ENCODE data around the gene GTPBP4. TPM values are rescaled to one million over a fixed set of nuclear protein-coding genes. Genes with fewer than 3 reads are reported as not detected.

The GTPBP4 gene
- total RNA-seq, 1 experiment from 2014 or later: 142 TPM

GRCh38 chr10:955127-955819 lies 33.0 kb upstream of the GTPBP4 start:
- CTCF ChIA-PET: interaction anchor here (0.6 kb wide), 1 partner anchor 51 kb away, joined by 4 read pairs; no protein-coding TSS in a partner anchor
- H3K4me1 Mint-ChIP-seq (ENCODE audit: insufficient read depth, unreplicated experiment): no peaks in the 10 kb centered on the region
- POLR2A ChIA-PET: interaction anchor here (0.5 kb wide), 1 partner anchor 12 kb away, joined by 4 read pairs; no protein-coding TSS in a partner anchor
- H3K4me3 Mint-ChIP-seq (ENCODE audit: unreplicated experiment): no peak overlapping the region
- TF ChIP-seq CTCF (IDR thresholded peaks at IDR 0.05; ENCODE audit: unreplicated experiment): no peak
- BruUV-seq (replicated peaks): no TSS peak
- intact Hi-C loops (cut with micrococcal nuclease): no loop called here
- no peaks in the 10 kb centered on the region for H3K36me3 Mint-ChIP-seq (ENCODE audit: insufficient read depth, unreplicated experiment)
- no peak overlapping the region for H3K27ac Mint-ChIP-seq (ENCODE audit: low read depth, unreplicated experiment)
- no peaks in the 10 kb centered on the region for H3K9me3 Mint-ChIP-seq (ENCODE audit: unreplicated experiment)
- peaks cover 29% of the 10 kb centered on the region for H3K27me3 Mint-ChIP-seq (ENCODE audit: insufficient read depth, unreplicated experiment)
- no peak for DNase-seq (ENCODE audit: unreplicated experiment)

GRCh38 chr10:955820-956217 lies 32.4 kb upstream of the GTPBP4 start:
- no peaks in the 10 kb centered on the region for H3K36me3 Mint-ChIP-seq (ENCODE audit: insufficient read depth, unreplicated experiment)
- BruUV-seq (replicated peaks): no TSS peak
- H3K9me3 Mint-ChIP-seq (ENCODE audit: unreplicated experiment): no peaks in the 10 kb centered on the region
- intact Hi-C loops (cut with micrococcal nuclease): no loop called here
- no peak overlapping the region for H3K27ac Mint-ChIP-seq (ENCODE audit: low read depth, unreplicated experiment)
- H3K4me1 Mint-ChIP-seq (ENCODE audit: insufficient read depth, unreplicated experiment): no peaks in the 10 kb centered on the region
- ChIA-PET CTCF (interaction anchor here (0.6 kb wide), 1 partner anchor 51 kb away, joined by 4 read pairs; no protein-coding TSS in a partner anchor), POLR2A (interaction anchor here (0.5 kb wide), 1 partner anchor 11 kb away, joined by 4 read pairs; no protein-coding TSS in a partner anchor)
- no peak for TF ChIP-seq CTCF (IDR thresholded peaks at IDR 0.05; ENCODE audit: unreplicated experiment)
- no peak for DNase-seq (ENCODE audit: unreplicated experiment)
- peaks cover 23% of the 10 kb centered on the region for H3K27me3 Mint-ChIP-seq (ENCODE audit: insufficient read depth, unreplicated experiment)
- no peak overlapping the region for H3K4me3 Mint-ChIP-seq (ENCODE audit: unreplicated experiment)

GRCh38 chr10:958106-958505 lies 30.1 kb upstream of the GTPBP4 start:
- Mint-ChIP-seq H3K27ac (ENCODE audit: low read depth, unreplicated experiment) (no peak overlapping the region), H3K36me3 (ENCODE audit: insufficient read depth, unreplicated experiment) (no peaks in the 10 kb centered on the region), H3K27me3 (ENCODE audit: insufficient read depth, unreplicated experiment) (peaks cover 16% of the 10 kb centered on the region), H3K9me3 (ENCODE audit: unreplicated experiment) (no peaks in the 10 kb centered on the region), H3K4me3 (ENCODE audit: unreplicated experiment) (no peak overlapping the region), H3K4me1 (ENCODE audit: insufficient read depth, unreplicated experiment) (no peaks in the 10 kb centered on the region)
- CTCF ChIA-PET: no interaction called here
- intact Hi-C loops (cut with micrococcal nuclease): no loop called here
- no peak for DNase-seq (ENCODE audit: unreplicated experiment)
- TF ChIP-seq CTCF (IDR thresholded peaks at IDR 0.05; ENCODE audit: unreplicated experiment): no peak
- POLR2A ChIA-PET: interaction anchor here (1.0 kb wide), 1 partner anchor 20 kb away, joined by 3 read pairs; no protein-coding TSS in a partner anchor
- BruUV-seq (replicated peaks): no TSS peak

GRCh38 chr10:958856-959255 lies 29.4 kb upstream of the GTPBP4 start:
- no peaks in the 10 kb centered on the region for H3K9me3 Mint-ChIP-seq (ENCODE audit: unreplicated experiment)
- no TSS peak for BruUV-seq (replicated peaks)
- POLR2A ChIA-PET: no interaction called here
- H3K4me3 Mint-ChIP-seq (ENCODE audit: unreplicated experiment): no peak overlapping the region
- H3K4me1 Mint-ChIP-seq (ENCODE audit: insufficient read depth, unreplicated experiment): no peaks in the 10 kb centered on the region
- no peak for TF ChIP-seq CTCF (IDR thresholded peaks at IDR 0.05; ENCODE audit: unreplicated experiment)
- CTCF ChIA-PET: no interaction called here
- H3K36me3 Mint-ChIP-seq (ENCODE audit: insufficient read depth, unreplicated experiment): no peaks in the 10 kb centered on the region
- intact Hi-C loops (cut with micrococcal nuclease): no loop called here
- H3K27me3 Mint-ChIP-seq (ENCODE audit: insufficient read depth, unreplicated experiment): peaks cover 9% of the 10 kb centered on the region
- DNase-seq (ENCODE audit: unreplicated experiment): no peak
- H3K27ac Mint-ChIP-seq (ENCODE audit: low read depth, unreplicated experiment): no peak overlapping the region
